Neural crest cell (in vitro differentiated cells): Measurements from ENCODE around the gene DENND2D. TPM values are rescaled to one million over a fixed set of nuclear protein-coding genes. Genes with fewer than 3 reads are reported as not detected.
A peak's percentile ranks its signal among the peaks of the same experiment; 100 is the strongest.

Experiments used
- DNase-seq: peaks from one replicate; pipeline ENCODE4 v3.0.0; 2021; ENCODE audit warnings: low read depth, mixed read lengths, low spot score
- H3K27ac Mint-ChIP-seq: one replicate; pipeline ENCODE4 v1.8.0; 2021; ENCODE audit warnings: mild to moderate bottlenecking, mixed read lengths; ENCODE audit not compliant: unreplicated experiment
- H3K27me3 Mint-ChIP-seq: 2 replicates; pipeline ENCODE4 v1.8.0; 2021; ENCODE audit warnings: low read depth, mild to moderate bottlenecking, mixed read lengths
- H3K36me3 Mint-ChIP-seq: 2 replicates; pipeline ENCODE4 v1.8.0; 2021; ENCODE audit warnings: low read depth, mild to moderate bottlenecking, mixed read lengths
- H3K4me1 Mint-ChIP-seq: 2 replicates; pipeline ENCODE4 v1.8.0; 2021; ENCODE audit warnings: mixed read lengths
- H3K4me3 Mint-ChIP-seq: one replicate; pipeline ENCODE4 v1.8.0; 2021; ENCODE audit warnings: mild to moderate bottlenecking, mixed read lengths
- H3K9me3 Mint-ChIP-seq: 2 replicates; pipeline ENCODE4 v1.8.0; 2021; ENCODE audit warnings: mixed read lengths
- total RNA-seq: library from RNA; stranded (reverse); gene quantifications from 2 replicates; pipeline ENCODE4 v1.2.1, GENCODE V29; 2021
- TF ChIP-seq, protein P1 (sequence below): fragments of 200-600 bp; sonication (generic); conservative IDR thresholded peaks from 2 replicates; pipeline ENCODE4 v1.5.0; 2021; ENCODE audit warnings: antibody characterized with exemption, mild to moderate bottlenecking

DENND2D gene
- total RNA-seq, 1 donor from 2014 or later, result not detected

DNA sequence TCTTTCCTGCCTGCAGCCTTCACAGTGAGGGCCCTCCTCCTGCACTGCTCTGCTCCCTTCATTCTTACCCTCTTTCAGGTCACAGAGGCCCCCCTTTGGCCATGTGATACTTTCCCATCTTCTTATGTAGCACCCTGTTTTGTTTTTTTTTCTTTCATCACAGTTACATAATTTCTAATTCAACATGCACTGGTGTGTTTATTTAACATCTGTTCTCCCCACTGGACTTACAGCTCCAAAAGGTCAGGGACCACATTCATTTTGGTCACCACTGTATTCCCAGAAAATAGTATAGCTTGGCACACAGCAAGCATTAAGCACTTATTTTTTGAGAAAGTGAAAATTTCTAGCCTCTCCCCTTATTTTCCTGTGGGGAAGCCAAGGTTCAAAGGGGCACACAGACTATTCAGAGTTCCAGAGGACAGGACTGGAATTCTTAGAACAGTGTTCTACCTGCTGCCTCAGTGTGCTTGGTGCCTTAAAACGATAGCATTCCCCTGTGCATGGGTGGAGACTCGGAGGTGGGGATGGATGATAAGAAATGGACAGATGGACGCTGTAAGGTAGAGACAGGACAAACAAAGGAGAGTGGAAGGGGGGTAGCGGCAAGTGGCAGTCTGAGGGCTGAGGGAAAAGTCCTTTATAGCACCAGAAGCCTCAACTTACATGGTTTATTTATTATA lies 5.3 kb downstream of the DENND2D start:
- no peaks in the 10 kb centered on the region for H3K27me3 Mint-ChIP-seq
- no peak overlapping the region for H3K4me3 Mint-ChIP-seq
- no peaks in the 10 kb centered on the region for H3K9me3 Mint-ChIP-seq
- no peak overlapping the region for H3K27ac Mint-ChIP-seq
- H3K4me1 Mint-ChIP-seq, result peaks cover 6% of the 10 kb centered on the region
- no peak for DNase-seq
- H3K36me3 Mint-ChIP-seq, result peaks cover 2% of the 10 kb centered on the region
- TF ChIP-seq, protein P1, sequence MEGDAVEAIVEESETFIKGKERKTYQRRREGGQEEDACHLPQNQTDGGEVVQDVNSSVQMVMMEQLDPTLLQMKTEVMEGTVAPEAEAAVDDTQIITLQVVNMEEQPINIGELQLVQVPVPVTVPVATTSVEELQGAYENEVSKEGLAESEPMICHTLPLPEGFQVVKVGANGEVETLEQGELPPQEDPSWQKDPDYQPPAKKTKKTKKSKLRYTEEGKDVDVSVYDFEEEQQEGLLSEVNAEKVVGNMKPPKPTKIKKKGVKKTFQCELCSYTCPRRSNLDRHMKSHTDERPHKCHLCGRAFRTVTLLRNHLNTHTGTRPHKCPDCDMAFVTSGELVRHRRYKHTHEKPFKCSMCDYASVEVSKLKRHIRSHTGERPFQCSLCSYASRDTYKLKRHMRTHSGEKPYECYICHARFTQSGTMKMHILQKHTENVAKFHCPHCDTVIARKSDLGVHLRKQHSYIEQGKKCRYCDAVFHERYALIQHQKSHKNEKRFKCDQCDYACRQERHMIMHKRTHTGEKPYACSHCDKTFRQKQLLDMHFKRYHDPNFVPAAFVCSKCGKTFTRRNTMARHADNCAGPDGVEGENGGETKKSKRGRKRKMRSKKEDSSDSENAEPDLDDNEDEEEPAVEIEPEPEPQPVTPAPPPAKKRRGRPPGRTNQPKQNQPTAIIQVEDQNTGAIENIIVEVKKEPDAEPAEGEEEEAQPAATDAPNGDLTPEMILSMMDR, result no peak

GRCh38 chr1:111193712-111194480 lies 6.5 kb downstream of the DENND2D start:
- peaks cover 6% of the 10 kb centered on the region for H3K36me3 Mint-ChIP-seq
- no peak overlapping the region for H3K4me3 Mint-ChIP-seq
- peaks cover 6% of the 10 kb centered on the region for H3K4me1 Mint-ChIP-seq
- no peaks in the 10 kb centered on the region for H3K9me3 Mint-ChIP-seq
- DNase-seq, result no peak
- TF ChIP-seq, protein P1, result no peak
- no peak overlapping the region for H3K27ac Mint-ChIP-seq
- no peaks in the 10 kb centered on the region for H3K27me3 Mint-ChIP-seq

GRCh38 chr1:111192658-111193519 lies 7.6 kb downstream of the DENND2D start:
- Mint-ChIP-seq H3K36me3 (peaks cover 12% of the 10 kb centered on the region), H3K27me3 (no peaks in the 10 kb centered on the region), H3K4me3 (no peak overlapping the region), H3K27ac (peak overlapping the region; percentile 19), H3K4me1 (peaks cover 6% of the 10 kb centered on the region), H3K9me3 (no peaks in the 10 kb centered on the region)
- TF ChIP-seq, protein P1, result no peak
- DNase-seq, result no peak

- no peaks in the 10 kb centered on the region for H3K9me3 Mint-ChIP-seq
- H3K27ac Mint-ChIP-seq, result no peak overlapping the region
- H3K27me3 Mint-ChIP-seq, result no peaks in the 10 kb centered on the region
- peaks cover 13% of the 10 kb centered on the region for H3K36me3 Mint-ChIP-seq
- TF ChIP-seq, protein P1, result no peak
- H3K4me3 Mint-ChIP-seq, result no peak overlapping the region
- DNase-seq, result no peak
- H3K4me1 Mint-ChIP-seq, result peaks cover 6% of the 10 kb centered on the region
Observed at GRCh38 chr1:111192074-111192473, 8.4 kb downstream of the DENND2D start.

DNA sequence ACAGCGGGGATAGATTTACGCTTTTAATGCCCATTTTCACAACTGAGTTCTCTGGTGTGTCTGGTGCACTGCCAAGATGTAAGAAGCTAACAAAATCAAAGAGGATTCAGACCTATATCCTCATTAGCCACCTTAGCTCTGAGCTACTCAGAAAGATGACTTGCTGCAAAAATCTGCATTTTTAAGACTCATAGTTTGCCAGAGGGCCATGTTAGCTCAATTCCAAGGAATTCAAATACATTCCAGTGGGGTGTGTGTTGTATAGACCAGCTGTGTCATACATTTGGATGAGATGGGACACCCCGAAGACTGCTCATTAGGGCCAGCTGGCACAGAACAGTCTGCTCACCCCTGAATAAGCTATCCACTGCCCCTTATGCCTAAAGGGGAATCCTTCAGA lies 8.9 kb downstream of the DENND2D start:
- Mint-ChIP-seq H3K27me3 (no peaks in the 10 kb centered on the region), H3K4me3 (no peak overlapping the region), H3K27ac (no peak overlapping the region), H3K4me1 (peaks cover 4% of the 10 kb centered on the region), H3K9me3 (no peaks in the 10 kb centered on the region), H3K36me3 (peaks cover 17% of the 10 kb centered on the region)
- no peak for DNase-seq
- TF ChIP-seq, protein P1, result no peak
